Fibroblast of mammary gland (primary cell): ENCODE measurements around the gene SPRY4.

Experiments
- DNase-seq: peaks from one replicate; pipeline ENCODE4 v3.0.0-alpha.2; 2010; ENCODE audit warnings: low read depth
- H3K4me3 ChIP-seq: 2 replicates; pipeline ENCODE4 v1.5.1; 2011; ENCODE audit warnings: low read depth, mild to moderate bottlenecking, low read length, moderate library complexity; ENCODE audit not compliant: control insufficient read depth
- CTCF ChIP-seq: conservative IDR thresholded peaks from 2 replicates; pipeline ENCODE4 v1.5.1; 2011; ENCODE audit warnings: low read depth, low read length, inconsistent platforms; ENCODE audit not compliant: control insufficient read depth, insufficient read depth

Gene SPRY4

GRCh38 chr5:142360051-142360498, 35.3 kb upstream of the SPRY4 start:
- no peak for TF ChIP-seq CTCF
- no peak for DNase-seq
- no peak overlapping the region for H3K4me3 ChIP-seq

- no peak for TF ChIP-seq CTCF
- H3K4me3 ChIP-seq = no peak overlapping the region
- DNase-seq = no peak
Observed at GRCh38 chr5:142358648-142359047, 33.8 kb upstream of the SPRY4 start.

GRCh38 chr5:142358121-142358520, 33.3 kb upstream of the SPRY4 start:
- no peak for DNase-seq
- no peak overlapping the region for H3K4me3 ChIP-seq
- no peak for TF ChIP-seq CTCF

- DNase-seq = peak; percentile 46
- H3K4me3 ChIP-seq = peak overlapping the region; percentile 46
- no peak for TF ChIP-seq CTCF
Observed at GRCh38 chr5:142357469-142358090, 32.8 kb upstream of the SPRY4 start.

- TF ChIP-seq CTCF = no peak
- peak; percentile 96 for DNase-seq
- H3K4me3 ChIP-seq = peak overlapping the region; percentile 46
Observed at GRCh38 chr5:142356716-142357468, 32.1 kb upstream of the SPRY4 start.

- peak; percentile 96 for DNase-seq
- TF ChIP-seq CTCF = no peak
- peak overlapping the region; percentile 40 for H3K4me3 ChIP-seq
Observed at GRCh38 chr5:142356349-142356715, 31.5 kb upstream of the SPRY4 start.
